H1 (cell line): ENCODE results near the gene KLHDC7B. TPM values are rescaled to one million over a fixed set of nuclear protein-coding genes. Genes with fewer than 3 reads are reported as not detected.

Experiments used
- ASH2L ChIP-seq: fragments of 200-600, 300-600 bp; sonication (generic); IDR thresholded peaks from one replicate; pipeline ENCODE4 v1.7.1; 2017; ENCODE audit warnings: low read length
- CBX5 ChIP-seq: fragments of 300-800, 300-1000 bp; sonication (generic); IDR thresholded peaks from 2 replicates; pipeline ENCODE4 v1.7.1; 2016; ENCODE audit warnings: antibody characterized with exemption, low read length, low read depth
- CBX8 ChIP-seq: fragments of 300-800, 300-1000 bp; sonication (generic); IDR thresholded peaks from 2 replicates; pipeline ENCODE4 v1.7.1; 2016; ENCODE audit warnings: low read depth, low read length, borderline replicate concordance
- CREB1 ChIP-seq: IDR thresholded peaks from 2 replicates; pipeline ENCODE4 v1.6.1; 2012; ENCODE audit warnings: inconsistent platforms
- EGR1 ChIP-seq: IDR thresholded peaks from 2 replicates; pipeline ENCODE4 v1.6.1; 2011; ENCODE audit warnings: low read depth, low read length, borderline replicate concordance
- EZH2 ChIP-seq: fragments of 200-600 bp; sonication (generic); IDR thresholded peaks from 2 replicates; pipeline ENCODE4 v1.7.1; 2012; ENCODE audit warnings: low read depth, mild to moderate bottlenecking, moderate library complexity, low read length, inconsistent platforms; ENCODE audit not compliant: severe bottlenecking
- FOSL1 ChIP-seq: IDR thresholded peaks from 2 replicates; pipeline ENCODE4 v1.6.1; 2011; ENCODE audit warnings: mild to moderate bottlenecking, low read depth, low read length, moderate library complexity; ENCODE audit not compliant: insufficient read depth
- GTF2F1 ChIP-seq: IDR thresholded peaks from 2 replicates; pipeline ENCODE4 v1.6.1; 2012; ENCODE audit warnings: low read depth, low read length, improper control_type of control experiment, borderline replicate concordance
- HDAC2 ChIP-seq, 2 experiments: fragments of 300-600 bp in 1 of 2; sonication (generic) in 1 of 2; IDR thresholded peaks; 2 replicates each; pipeline ENCODE4 v1.6.1; 2011 to 2012; ENCODE audit warnings: low read depth in 2 of 2, low read length in 2 of 2, mild to moderate bottlenecking in 2 of 2, moderate library complexity in 2 of 2, borderline replicate concordance in 1 of 2, inconsistent platforms in 1 of 2
- JUND ChIP-seq: IDR thresholded peaks from 2 replicates; pipeline ENCODE4 v1.6.1; 2011; ENCODE audit warnings: mild to moderate bottlenecking, improper control_type of control experiment, low read length
- KDM1A ChIP-seq: fragments of 200-600, 300-600 bp; sonication (generic); IDR thresholded peaks from 2 replicates; pipeline ENCODE4 v1.7.1; 2016; ENCODE audit warnings: mild to moderate bottlenecking, low read length, borderline replicate concordance
- KDM4A ChIP-seq: IDR thresholded peaks from one replicate; pipeline ENCODE4 v1.7.1; 2012; ENCODE audit warnings: low read depth, mild to moderate bottlenecking, moderate library complexity, low read length, inconsistent platforms; ENCODE audit not compliant: severe bottlenecking
- KDM5A ChIP-seq: fragments of 200-600 bp; IDR thresholded peaks from 2 replicates; pipeline ENCODE4 v1.7.1; 2012; ENCODE audit warnings: mild to moderate bottlenecking, low read length, inconsistent platforms, mixed read lengths
- MAFK ChIP-seq: IDR thresholded peaks from 2 replicates; pipeline ENCODE4 v1.6.1; 2012; ENCODE audit warnings: low read depth, mild to moderate bottlenecking, improper control_type of control experiment, low read length
- RAD21 ChIP-seq, 2 experiments: IDR thresholded peaks in 1 of 2; conservative IDR thresholded peaks in 1 of 2; 2 replicates each; pipeline ENCODE4 v1.6.1; 2011; ENCODE audit warnings: low read depth in 2 of 2, low read length in 2 of 2, improper control_type of control experiment in 1 of 2, inconsistent platforms in 1 of 2, mild to moderate bottlenecking in 1 of 2, moderate library complexity in 1 of 2
- RFX5 ChIP-seq: IDR thresholded peaks from 2 replicates; pipeline ENCODE4 v1.6.1; 2011; ENCODE audit warnings: low read depth, low read length, improper control_type of control experiment, borderline replicate concordance
- SIN3A ChIP-seq, 2 experiments: IDR thresholded peaks in 1 of 2; conservative IDR thresholded peaks in 1 of 2; 2 replicates each; pipeline ENCODE4 v1.6.1; 2011 to 2012; ENCODE audit warnings: low read length in 2 of 2, improper control_type of control experiment in 1 of 2, low read depth in 1 of 2, mild to moderate bottlenecking in 1 of 2
- TAF7 ChIP-seq: optimal IDR thresholded peaks from 2 replicates; pipeline ENCODE3; 2011; ENCODE audit warnings: low read depth, mild to moderate bottlenecking, inconsistent platforms, low read length, moderate library complexity, borderline replicate concordance
- TEAD4 ChIP-seq: IDR thresholded peaks from 2 replicates; pipeline ENCODE4 v1.6.1; 2012; ENCODE audit warnings: low read depth, low read length, inconsistent platforms, mixed read lengths
- YY1 ChIP-seq: IDR thresholded peaks from 2 replicates; pipeline ENCODE4 v1.6.1; 2011; ENCODE audit warnings: low read depth, mild to moderate bottlenecking, low read length
- polyA plus RNA-seq, 7 experiments: library from polyadenylated mRNA; depleted of rRNA in 3 of 7; stranded (reverse) in 5 of 7; unstranded in 2 of 7; fragments of >200 nt in 5 of 7; fragments of 200-250 nt in 2 of 7; gene quantifications; 1 replicate in 5 of 7; 2 replicates in 1 of 7; 4 replicates in 1 of 7; pipeline versions ENCODE4 v1.2.1 to v1.2.3, GENCODE V29; 2011 to 2013; ENCODE audit warnings: missing spikeins in 2 of 7, mixed read lengths in 2 of 7
- total RNA-seq: library from RNA; stranded (reverse); fragmentation: NEBNext Ultra II Directional; extraction: Animal tissue kit (Norgen Biotek cat#: 25700); gene quantifications from 2 replicates; pipeline ENCODE4 v1.2.1, GENCODE V29; 2021
- TF ChIP-seq, protein P1 (sequence below), 3 experiments: IDR thresholded peaks; 1 replicate in 2 of 3; 2 replicates in 1 of 3; pipeline versions ENCODE4 v1.5.1 to v1.6.1; 2011; ENCODE audit warnings: low read length in 3 of 3, mild to moderate bottlenecking in 3 of 3, inconsistent platforms in 2 of 3, low read depth in 1 of 3, moderate library complexity in 1 of 3; ENCODE audit not compliant: insufficient read depth in 1 of 3; ENCODE audit errors: control extremely low read depth in 1 of 3

The KLHDC7B gene
- total and polyA plus RNA-seq, 2 of the 8 experiments (the other 6 are each of a cell fraction or from before 2014, with no cell fraction given), result not detected

DNA sequence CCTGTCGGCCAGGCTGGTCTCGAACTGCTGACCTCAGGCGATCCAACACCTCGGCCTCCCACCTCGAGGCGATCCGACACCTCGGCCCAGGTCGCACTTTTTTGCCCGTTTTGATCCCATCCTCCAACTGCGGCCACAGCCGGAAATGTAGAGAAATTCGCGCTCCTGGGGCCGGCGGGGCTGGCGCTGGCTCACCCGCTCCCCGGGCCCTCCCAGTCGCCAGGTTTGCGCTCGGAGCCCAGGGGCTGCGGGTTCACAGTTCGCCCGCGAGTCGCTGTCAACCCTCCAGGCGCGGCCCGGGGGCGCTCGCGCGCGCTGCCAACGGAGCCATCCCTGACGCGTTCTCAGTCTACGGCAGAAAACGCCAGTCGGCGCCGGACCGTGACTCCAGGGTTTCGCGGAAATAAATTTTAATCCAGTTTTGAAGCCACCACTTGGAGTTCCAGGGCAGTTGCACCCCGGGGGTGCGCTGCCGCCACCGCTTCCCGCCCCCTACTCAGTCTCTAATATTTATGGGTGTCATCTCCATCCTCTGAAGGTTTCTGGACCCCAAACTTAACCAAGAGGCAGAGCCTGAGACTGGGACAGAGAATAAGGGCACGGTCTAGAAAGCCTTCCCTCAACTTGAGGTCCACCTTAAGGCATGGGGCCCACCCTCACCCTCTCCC is 1.5 kb upstream of the KLHDC7B start (continued):
- peak in 1 of 2 experiments; percentile 84; a peak in 2 of 4 replicates for TF ChIP-seq SIN3A (conservative IDR thresholded peaks at IDR 0.05 in 1 of 2, IDR thresholded peaks at IDR 0.05 in 1 of 2; ENCODE audit: low read depth in 1 of 2, low read length in 2 of 2)
- TF ChIP-seq EZH2, result no peak
- peak; percentile 31 for TF ChIP-seq TAF7
- no peak for TF ChIP-seq FOSL1
- TF ChIP-seq CREB1, result peak; percentile 75
- no peak for TF ChIP-seq MAFK
- no peak for TF ChIP-seq KDM5A
- TF ChIP-seq JUND, result peak; percentile 32; the same call in 1 of the 2 replicates
- no peak for TF ChIP-seq EGR1
- no peak for TF ChIP-seq RFX5
- 0 out of 4 replicates have a peak, but pooled peaks of 1 of the 2 experiments have one; percentile 41 for TF ChIP-seq HDAC2 (IDR thresholded peaks at IDR 0.05; ENCODE audit: borderline replicate concordance in 1 of 2, low read depth in 2 of 2, low read length in 2 of 2)
- no peak for TF ChIP-seq GTF2F1
- TF ChIP-seq YY1, result peak; percentile 49; the same call in 1 of the 2 replicates
- no peak for TF ChIP-seq KDM1A
- TF ChIP-seq RAD21 (IDR thresholded peaks at IDR 0.05 in 1 of 2, conservative IDR thresholded peaks at IDR 0.05 in 1 of 2; ENCODE audit: low read depth in 2 of 2, low read length in 2 of 2), result peak; percentile 57 to 65
- TF ChIP-seq ASH2L, result peak; percentile 25
- TF ChIP-seq CBX5, result no peak
- TF ChIP-seq KDM4A, result no peak
- no peak for TF ChIP-seq CBX8
- TF ChIP-seq, protein P1, sequence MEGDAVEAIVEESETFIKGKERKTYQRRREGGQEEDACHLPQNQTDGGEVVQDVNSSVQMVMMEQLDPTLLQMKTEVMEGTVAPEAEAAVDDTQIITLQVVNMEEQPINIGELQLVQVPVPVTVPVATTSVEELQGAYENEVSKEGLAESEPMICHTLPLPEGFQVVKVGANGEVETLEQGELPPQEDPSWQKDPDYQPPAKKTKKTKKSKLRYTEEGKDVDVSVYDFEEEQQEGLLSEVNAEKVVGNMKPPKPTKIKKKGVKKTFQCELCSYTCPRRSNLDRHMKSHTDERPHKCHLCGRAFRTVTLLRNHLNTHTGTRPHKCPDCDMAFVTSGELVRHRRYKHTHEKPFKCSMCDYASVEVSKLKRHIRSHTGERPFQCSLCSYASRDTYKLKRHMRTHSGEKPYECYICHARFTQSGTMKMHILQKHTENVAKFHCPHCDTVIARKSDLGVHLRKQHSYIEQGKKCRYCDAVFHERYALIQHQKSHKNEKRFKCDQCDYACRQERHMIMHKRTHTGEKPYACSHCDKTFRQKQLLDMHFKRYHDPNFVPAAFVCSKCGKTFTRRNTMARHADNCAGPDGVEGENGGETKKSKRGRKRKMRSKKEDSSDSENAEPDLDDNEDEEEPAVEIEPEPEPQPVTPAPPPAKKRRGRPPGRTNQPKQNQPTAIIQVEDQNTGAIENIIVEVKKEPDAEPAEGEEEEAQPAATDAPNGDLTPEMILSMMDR (IDR thresholded peaks at IDR 0.05; ENCODE audit: control extremely low read depth in 1 of 3, insufficient read depth in 1 of 3, low read depth in 1 of 3, low read length in 3 of 3), result peak; percentile 74 to 88 (median 75)
- no peak for TF ChIP-seq TEAD4
